PC-9 (cell line): ENCODE data around the gene SGO2.

Experiments used
- EZH2 ChIP-seq: fragments of 200-600 bp; sonication (generic); IDR thresholded peaks from 2 replicates; pipeline ENCODE4 v1.8.0; 2017; ENCODE audit warnings: antibody characterized with exemption, low read depth
- TF ChIP-seq, protein P1 (sequence below): fragments of 200-600 bp; sonication (generic); conservative IDR thresholded peaks from 2 replicates; pipeline ENCODE4 v1.6.1; 2017; ENCODE audit warnings: mixed run types, antibody characterized with exemption, mild to moderate bottlenecking, moderate library complexity

- TF ChIP-seq, protein P1, sequence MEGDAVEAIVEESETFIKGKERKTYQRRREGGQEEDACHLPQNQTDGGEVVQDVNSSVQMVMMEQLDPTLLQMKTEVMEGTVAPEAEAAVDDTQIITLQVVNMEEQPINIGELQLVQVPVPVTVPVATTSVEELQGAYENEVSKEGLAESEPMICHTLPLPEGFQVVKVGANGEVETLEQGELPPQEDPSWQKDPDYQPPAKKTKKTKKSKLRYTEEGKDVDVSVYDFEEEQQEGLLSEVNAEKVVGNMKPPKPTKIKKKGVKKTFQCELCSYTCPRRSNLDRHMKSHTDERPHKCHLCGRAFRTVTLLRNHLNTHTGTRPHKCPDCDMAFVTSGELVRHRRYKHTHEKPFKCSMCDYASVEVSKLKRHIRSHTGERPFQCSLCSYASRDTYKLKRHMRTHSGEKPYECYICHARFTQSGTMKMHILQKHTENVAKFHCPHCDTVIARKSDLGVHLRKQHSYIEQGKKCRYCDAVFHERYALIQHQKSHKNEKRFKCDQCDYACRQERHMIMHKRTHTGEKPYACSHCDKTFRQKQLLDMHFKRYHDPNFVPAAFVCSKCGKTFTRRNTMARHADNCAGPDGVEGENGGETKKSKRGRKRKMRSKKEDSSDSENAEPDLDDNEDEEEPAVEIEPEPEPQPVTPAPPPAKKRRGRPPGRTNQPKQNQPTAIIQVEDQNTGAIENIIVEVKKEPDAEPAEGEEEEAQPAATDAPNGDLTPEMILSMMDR: no peak
- no peak for TF ChIP-seq EZH2
These were observed 23.8 kb upstream of the SGO2 start for GRCh38 chr2:200502196-200502595.
